Measurements from ENCODE around the gene ABR. TPM values are rescaled to one million over a fixed set of nuclear protein-coding genes. Genes with fewer than 3 reads are reported as not detected.
"Not testable (repeated sequence)": the region's sequence is repeated elsewhere in the genome, so short reads cannot be mapped to it uniquely, and the experiment has no call there.

Gene ABR
- total RNA-seq, 1 donor from 2014 or later: 57.8 TPM

DNA sequence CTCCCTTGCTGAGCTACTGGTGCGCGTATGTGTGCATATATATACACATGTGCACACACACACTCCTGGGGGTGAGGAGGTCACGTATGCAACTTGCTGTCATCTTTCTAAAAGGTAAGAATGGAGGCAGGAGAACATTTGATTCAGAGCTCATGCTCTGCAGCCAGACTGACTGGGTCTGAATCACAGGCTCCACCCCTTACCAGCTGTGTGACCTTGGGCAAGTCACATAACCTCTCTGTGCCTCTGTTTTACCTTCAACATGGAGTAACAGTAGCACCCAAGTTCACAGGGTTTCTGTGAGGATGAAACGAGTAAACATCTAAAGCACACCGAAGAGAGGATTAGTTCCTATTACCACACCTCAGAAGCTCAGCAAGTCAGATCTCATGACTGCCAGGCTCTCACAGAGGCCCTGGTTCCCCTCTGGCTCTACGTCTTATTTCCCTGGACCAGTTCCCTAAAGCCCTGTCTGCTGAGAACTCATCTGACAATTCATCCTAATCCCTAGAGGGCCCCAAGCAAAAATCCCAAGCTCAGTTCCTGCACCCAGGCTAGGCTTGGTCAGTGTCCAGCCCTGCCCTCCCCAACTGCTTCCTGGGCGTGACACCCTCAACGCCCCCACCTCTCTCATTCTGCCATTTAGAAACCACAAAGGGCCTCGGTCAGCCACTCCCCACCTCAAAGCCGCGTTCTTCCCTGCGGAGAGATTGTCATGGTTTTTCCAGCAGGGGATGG is 28.7 kb downstream of the ABR start:
- no peak for DNase-seq (ENCODE audit: low read depth, low spot score)

DNA sequence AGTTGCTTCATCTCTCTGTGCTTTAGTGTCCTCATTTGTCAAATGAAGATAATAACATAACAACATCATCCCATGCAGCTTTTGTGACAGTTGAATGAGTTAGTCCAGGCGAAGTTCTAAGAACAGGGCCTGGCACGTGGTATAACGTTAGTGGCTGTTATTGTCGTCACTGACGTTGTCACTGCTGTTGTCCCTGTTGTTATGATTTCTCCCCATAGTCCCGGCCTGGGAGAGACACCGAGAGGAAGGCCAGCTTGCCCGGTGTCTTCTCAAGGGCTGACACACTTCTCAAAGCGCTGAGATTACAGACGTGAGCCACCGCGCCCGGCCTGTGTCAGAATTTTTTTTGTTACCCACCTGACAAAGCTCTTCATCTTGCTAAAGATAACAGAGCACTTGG is 29.9 kb downstream of the ABR start:
- DNase-seq (ENCODE audit: low read depth, low spot score): no peak

GRCh38 chr17:1147664-1148063 is 32.1 kb downstream of the ABR start:
- peak; percentile 35 for DNase-seq (ENCODE audit: low read depth, low spot score)

DNA sequence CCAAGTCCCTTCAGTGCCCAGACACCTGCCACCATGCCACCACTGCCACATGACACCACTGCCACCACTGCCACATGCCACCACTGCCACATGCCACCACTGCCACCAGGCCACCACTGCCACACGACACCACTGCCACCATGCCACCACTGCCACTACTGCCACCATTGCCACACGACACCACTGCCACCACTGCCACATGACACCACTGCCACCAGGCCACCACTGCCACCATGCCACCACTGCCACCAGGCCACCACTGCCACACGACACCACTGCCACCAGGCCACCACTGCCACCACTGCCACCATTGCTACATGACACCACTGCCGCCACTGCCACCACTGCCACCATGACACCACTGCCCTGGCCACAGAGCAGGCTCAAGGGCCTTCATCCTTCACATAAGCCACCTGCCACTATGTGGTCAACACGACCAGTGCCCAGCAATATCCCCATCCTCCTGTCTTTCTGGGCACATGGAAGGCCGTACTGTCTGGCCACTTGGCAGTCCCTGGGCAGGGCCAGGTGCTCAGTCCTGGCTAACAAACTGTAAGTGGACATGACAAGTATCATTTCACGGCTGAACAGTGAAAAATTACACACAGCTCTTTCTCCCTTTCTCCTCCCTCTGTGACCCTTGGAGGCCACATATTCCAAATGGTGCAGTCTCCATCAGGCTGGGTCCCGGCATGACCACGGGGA is 33.1 kb downstream of the ABR start:
- no peak for DNase-seq (ENCODE audit: low read depth, low spot score)

DNA sequence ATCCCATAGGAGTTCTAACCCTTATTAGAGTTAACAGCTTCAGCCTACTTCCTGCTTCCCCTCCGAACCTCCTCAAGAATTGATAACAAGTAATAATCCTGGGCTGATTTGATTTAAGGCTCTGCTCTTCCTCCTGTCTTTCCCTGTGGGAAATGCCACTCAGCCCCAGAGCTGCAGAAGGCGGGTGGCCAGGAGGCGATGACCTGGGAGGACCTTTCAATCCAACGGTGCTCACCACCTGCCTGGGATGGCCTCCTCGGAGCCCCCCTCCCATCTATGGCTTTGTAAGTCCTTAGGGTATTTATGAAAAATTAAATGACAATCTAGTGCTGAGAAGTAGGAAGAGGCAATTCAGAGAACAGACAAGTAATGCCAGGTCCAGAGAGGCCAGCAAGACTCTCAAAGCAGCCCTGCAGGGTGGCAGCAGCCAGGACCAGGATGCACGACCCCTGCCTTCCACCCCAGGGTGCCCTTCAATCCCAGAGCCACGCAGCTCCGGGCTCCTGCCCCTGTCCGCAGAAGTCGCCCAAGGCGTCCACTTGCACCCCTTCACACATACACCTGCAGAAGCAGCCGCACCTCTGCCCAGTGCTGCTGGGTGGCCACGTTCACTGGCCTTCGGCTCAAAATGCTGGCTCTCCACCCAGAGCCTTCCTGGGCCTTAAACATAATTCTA is 34.3 kb downstream of the ABR start:
- no peak for DNase-seq (ENCODE audit: low read depth, low spot score)

DNA sequence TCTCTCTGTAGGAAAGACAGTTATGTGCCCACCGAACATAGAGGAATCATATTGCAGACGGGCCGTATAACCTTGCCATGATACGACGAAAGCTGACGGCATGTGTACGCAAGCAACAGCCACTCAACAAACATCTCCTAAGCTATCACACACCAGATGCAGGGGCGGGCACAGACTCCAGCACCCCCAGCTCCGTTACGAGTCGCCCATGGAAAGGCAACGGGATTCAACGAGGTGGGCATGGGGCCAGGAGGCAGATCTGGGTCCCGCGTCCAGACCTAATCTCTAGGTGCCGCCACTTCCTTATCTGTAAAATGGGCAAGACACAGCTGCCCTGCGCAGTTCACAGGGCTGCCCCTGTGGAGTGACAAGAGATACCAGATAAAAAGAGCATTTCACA is 35.6 kb downstream of the ABR start:
- no peak for DNase-seq (ENCODE audit: low read depth, low spot score)

DNA sequence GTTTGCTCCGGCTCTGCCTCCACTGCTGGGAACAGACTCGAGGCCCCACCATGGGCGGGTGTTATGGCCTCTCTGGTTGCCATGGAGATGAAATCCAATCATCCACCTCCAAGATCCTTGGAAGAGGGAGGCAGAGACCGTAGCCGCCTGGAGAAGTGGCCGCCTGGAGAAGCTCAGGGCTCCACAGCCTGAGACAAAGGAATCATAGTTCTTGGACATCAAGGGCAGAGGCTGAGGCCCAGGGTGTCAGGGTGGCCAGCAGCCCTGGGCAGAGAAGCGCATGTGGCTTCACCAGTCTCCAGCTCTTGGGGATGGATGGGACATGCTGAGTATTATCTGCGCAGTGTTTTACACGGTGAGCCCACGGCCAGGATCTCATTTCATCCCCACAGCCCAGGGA is 36.2 kb downstream of the ABR start:
- no peak for DNase-seq (ENCODE audit: low read depth, low spot score)

DNA sequence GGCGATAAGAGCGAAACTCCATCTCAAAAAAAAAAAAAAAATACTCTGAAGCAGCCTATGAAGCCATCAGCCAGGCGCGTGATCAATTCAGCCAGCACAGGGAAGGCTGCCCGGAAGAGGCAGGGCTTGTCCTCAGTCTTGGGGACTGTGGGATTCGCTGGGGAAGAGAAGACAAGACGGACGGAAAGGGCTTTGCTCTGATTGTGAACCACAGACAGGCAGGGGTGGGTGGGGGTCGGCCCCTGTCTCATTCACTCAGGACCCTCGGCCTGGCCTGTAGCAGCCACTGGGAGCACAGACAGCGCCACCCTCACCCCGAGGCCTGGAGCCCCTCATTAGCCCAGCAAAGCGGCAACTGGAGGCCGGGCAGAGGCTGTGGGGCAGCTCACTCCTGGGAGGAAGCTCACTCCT is 37.2 kb downstream of the ABR start:
- no peak for DNase-seq (ENCODE audit: low read depth, low spot score)

DNA sequence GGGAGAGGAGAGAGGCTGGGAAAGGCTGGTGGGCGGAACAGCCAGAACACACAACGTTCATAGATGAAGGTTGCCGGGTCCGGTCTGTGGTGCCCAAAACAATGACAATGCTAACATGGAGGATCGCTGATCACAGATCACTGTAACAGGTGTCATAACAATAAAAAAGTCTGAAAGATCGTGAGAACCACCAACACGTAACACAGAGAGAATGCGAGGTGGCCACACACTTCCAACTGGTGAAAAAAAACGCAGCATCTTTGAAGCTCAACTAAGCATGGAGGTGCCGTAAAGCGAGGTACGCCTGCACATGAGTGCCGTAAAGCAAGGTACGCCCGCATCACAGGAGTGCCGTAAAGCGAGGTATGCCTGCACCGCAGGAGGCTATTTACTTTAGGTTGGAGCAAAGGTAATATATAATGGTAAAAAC is 42.3 kb downstream of the ABR start:
- DNase-seq (ENCODE audit: low read depth, low spot score): no peak

DNA sequence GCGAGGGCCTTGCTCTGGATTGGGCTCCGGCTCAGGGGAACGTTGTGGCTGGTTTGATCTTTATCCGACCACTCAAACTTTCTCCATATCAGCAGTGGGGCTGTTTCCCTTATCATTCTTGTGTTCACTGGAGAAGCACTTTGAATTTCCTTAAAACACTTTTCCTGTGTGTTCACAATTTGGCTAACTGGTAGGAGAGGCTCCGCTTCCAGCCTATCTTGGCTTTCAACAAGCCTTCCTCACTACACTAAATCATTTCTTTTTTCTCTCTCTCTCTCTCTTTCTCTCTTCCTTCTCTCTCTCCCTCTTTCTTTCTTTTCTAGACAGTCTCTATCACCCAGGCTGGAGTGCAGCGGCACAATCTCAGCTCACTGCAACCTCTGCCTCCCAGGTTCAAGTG is 43.0 kb downstream of the ABR start:
- DNase-seq (ENCODE audit: low read depth, low spot score): no peak

- DNase-seq (ENCODE audit: low read depth, low spot score): no peak
These were observed 45.0 kb downstream of the ABR start for GRCh38 chr17:1134634-1135324.

- DNase-seq (ENCODE audit: low read depth, low spot score): no peak
These were observed 49.6 kb downstream of the ABR start for GRCh38 chr17:1130191-1130590.

DNA sequence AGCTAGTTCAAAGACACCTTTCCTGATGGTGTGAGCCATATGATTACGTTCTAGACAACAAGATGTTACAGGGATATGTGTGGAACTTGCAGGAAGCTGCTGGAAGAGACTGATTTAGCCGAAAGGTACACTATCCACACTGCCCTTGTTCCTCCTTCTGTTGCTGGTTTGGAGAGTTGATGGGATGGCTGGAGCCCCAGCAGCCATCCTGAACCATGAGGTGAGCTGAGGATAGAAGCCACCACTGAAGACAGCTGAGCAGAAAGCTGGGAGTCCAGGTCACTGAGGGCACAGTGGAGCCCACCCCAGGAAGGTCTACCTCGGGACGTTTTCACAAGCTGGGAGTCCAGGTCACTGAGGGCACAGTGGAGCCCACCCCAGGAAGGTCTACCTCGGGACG is 51.3 kb downstream of the ABR start:
- not testable (repeated sequence) for DNase-seq (ENCODE audit: low read depth, low spot score)

DNA sequence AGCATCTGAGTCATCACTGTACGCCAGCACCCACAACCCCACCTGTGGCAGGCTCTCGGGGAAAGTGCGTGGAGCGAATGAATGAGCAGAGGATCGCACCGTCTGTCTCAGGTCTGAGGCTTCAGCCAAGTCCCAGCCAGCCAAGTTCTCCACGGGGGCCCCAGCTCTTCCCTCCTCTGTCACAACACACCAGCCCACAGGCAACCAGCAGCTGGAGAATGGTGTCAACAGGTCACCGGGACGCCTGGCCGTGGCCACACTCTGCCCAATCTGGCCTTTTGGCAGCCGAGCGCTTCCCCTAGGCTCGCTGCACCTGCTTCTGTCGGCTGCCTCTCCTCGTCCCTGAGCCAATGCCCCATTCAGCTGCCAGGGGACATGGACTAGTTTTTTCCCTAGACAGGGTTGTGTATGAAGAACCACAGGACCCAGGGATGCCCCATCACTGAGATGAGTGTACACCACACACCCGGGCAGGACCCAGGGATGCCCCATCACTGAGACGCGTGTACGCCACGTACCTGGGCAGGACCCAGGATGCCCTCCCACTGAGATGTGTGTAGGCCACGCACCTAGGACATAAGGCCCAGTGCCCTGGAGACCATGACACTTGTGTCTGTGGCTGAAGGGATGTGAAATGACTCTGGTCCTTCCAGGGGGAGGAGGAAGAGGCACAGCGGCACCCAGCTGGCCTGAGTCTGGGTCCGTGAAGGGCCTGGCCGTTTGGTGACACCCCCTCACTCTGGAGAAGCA is 52.8 kb downstream of the ABR start:
- DNase-seq (ENCODE audit: low read depth, low spot score): no peak

GRCh38 chr17:1126250-1126797 is 53.5 kb downstream of the ABR start:
- DNase-seq (ENCODE audit: low read depth, low spot score): no peak

DNA sequence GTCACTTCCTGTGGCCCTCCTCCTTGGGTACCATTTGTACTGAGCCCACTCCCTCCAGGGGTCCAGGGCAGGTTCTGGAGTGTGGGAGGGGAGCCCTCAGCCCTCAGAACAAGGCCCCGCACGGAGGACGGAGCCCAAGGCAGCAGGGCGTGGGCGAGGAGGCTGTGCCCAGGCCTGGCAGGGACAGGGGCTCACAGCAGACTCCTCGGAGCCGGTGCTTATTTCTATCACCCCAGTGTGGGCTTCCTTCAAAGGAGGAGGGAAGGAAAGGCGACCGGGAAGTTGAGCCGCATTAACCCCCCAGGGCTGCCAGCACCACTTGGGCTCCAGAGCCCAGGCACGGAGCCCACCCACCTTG is 54.0 kb downstream of the ABR start:
- no peak for DNase-seq (ENCODE audit: low read depth, low spot score)

GRCh38 chr17:1124896-1125787 is 54.6 kb downstream of the ABR start:
- DNase-seq (ENCODE audit: low read depth, low spot score): no peak

- DNase-seq (ENCODE audit: low read depth, low spot score): no peak
These were observed 55.7 kb downstream of the ABR start for GRCh38 chr17:1123921-1124715.

DNA sequence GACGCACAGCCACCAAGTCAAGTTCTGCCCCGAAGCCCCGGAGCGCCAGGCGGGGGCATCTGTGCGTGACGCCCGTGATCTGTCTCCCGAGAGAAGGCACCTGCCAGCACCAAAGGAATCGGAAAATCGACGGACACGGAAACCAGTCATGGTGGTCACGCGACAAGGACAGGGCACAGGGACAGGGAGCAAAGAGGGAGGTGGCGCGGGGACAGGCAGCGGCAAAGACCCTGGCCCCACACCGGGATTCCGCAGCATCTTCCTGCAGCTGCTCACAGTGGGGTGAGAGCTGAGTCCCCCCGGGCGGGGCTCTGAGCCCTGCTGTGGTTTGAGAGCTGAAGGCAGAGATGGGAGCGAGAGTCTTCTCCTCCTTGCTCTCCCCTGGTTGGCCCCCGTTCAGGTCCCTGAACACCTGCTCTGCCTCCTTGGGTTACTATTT is 56.4 kb downstream of the ABR start:
- no peak for DNase-seq (ENCODE audit: low read depth, low spot score)

Data from pulmonary artery endothelial cell (primary cell).